Measurements from ENCODE around the gene PRND. TPM values are rescaled to one million over a fixed set of nuclear protein-coding genes. Genes with fewer than 3 reads are reported as not detected.

The PRND gene
- total and polyA plus RNA-seq, 2 of the 4 experiments (the other 2 are of a cell fraction), result not detected

DNA sequence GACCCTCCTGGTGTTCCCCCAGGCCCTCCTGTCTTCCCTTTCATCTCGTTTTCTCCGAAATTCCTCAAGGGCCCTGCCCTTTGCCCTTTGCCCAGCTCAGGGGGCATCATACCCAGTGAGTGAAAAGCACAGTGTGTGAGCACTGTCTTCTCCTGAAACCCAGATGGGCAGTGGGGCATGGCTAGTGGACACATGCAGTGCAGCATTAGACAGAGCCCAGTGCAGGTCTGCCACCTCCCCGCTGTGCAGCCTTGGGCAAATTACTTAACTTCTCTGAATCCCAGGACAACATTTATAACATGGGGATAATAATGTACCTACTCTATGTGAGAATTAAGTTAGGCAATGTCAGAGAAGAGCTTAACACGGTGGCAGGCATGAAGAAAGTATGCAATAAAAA, 1.3 kb downstream of the PRND start:
- Histone ChIP-seq H4K20me1 (ENCODE audit: insufficient read depth, low read length) (no peaks in the 10 kb centered on the region), H2BK15ac (ENCODE audit: low read depth, low read length) (no peak overlapping the region), H3K14ac (replicated peaks; ENCODE audit: low read depth, low read length) (no peak overlapping the region), H3K27ac (ENCODE audit: insufficient read depth, low read length) (no peak overlapping the region), H3K9ac (ENCODE audit: low read depth, low read length) (no peak overlapping the region), H4K5ac (ENCODE audit: low read depth, low read length) (no peak overlapping the region), H3K4me3 (ENCODE audit: insufficient read depth, low read depth, low read length) (no peak overlapping the region), H3K9me3 (ENCODE audit: control insufficient read depth, insufficient read depth, low read length) (no peaks in the 10 kb centered on the region), H2AK5ac (ENCODE audit: low read depth, low read length) (no peak overlapping the region), H3K4me2 (ENCODE audit: low read depth, low read length) (no peak overlapping the region), H3K36me3 (ENCODE audit: control insufficient read depth, insufficient read depth, low read length) (no peaks in the 10 kb centered on the region), H3K56ac (ENCODE audit: extremely low read depth, insufficient read depth, low read length) (no peak overlapping the region), H3K79me1 (ENCODE audit: low read depth in 1 of 2, low read length in 2 of 2) (no peaks in the 10 kb centered on the region), H3K4ac (ENCODE audit: low read depth, low read length) (no peak overlapping the region), H3K27me3 (ENCODE audit: control insufficient read depth, insufficient read depth, low read length) (peaks cover 17% of the 10 kb centered on the region; the same call in 1 of the 2 replicates), H4K8ac (ENCODE audit: low read depth in 2 of 2, low read length in 2 of 2) (no peak overlapping the region), H3K4me1 (ENCODE audit: control insufficient read depth, insufficient read depth, low read length) (peaks cover 2% of the 10 kb centered on the region; the same call in 1 of the 2 replicates), H2AFZ (replicated peaks; ENCODE audit: low read length, poor library complexity) (no peak overlapping the region), H2AK9ac (replicated peaks; ENCODE audit: low read depth, low read length, poor library complexity) (no peak overlapping the region), H3K9me1 (ENCODE audit: insufficient read depth, low read length) (no peaks in the 10 kb centered on the region), H2BK5ac (ENCODE audit: low read depth, low read length, poor library complexity, severe bottlenecking) (no peak overlapping the region), H3K18ac (ENCODE audit: low read depth, low read length) (no peak overlapping the region), H2BK20ac (ENCODE audit: low read depth, low read length) (no peak overlapping the region), H3K23ac (ENCODE audit: low read depth, low read length) (no peak overlapping the region), H4K91ac (ENCODE audit: insufficient read depth, low read depth, low read length) (no peak overlapping the region), H2BK120ac (ENCODE audit: low read depth, low read length) (no peak overlapping the region)
- TF ChIP-seq RAD21 (IDR thresholded peaks at IDR 0.05; ENCODE audit: low read length) (no peak), BHLHE40 (IDR thresholded peaks at IDR 0.05; ENCODE audit: low read depth, low read length) (no peak), RCOR1 (IDR thresholded peaks at IDR 0.05; ENCODE audit: insufficient replicate concordance, low read length) (no peak), RFX5 (IDR thresholded peaks at IDR 0.05; ENCODE audit: low read depth, low read length) (no peak), POLR2A (IDR thresholded peaks at IDR 0.05; ENCODE audit: low read depth, low read length) (no peak), MAZ (IDR thresholded peaks at IDR 0.05; ENCODE audit: borderline replicate concordance, low read depth, low read length) (no peak), NFE2L2 (IDR thresholded peaks at IDR 0.05; ENCODE audit: low read depth, low read length) (no peak), SMC3 (IDR thresholded peaks at IDR 0.05; ENCODE audit: low read depth, low read length) (no peak)
- TF ChIP-seq, protein P1, sequence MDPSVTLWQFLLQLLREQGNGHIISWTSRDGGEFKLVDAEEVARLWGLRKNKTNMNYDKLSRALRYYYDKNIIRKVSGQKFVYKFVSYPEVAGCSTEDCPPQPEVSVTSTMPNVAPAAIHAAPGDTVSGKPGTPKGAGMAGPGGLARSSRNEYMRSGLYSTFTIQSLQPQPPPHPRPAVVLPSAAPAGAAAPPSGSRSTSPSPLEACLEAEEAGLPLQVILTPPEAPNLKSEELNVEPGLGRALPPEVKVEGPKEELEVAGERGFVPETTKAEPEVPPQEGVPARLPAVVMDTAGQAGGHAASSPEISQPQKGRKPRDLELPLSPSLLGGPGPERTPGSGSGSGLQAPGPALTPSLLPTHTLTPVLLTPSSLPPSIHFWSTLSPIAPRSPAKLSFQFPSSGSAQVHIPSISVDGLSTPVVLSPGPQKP (IDR thresholded peaks at IDR 0.05; ENCODE audit: borderline replicate concordance, low read depth, low read length), result no peak
- TF ChIP-seq, protein P2, sequence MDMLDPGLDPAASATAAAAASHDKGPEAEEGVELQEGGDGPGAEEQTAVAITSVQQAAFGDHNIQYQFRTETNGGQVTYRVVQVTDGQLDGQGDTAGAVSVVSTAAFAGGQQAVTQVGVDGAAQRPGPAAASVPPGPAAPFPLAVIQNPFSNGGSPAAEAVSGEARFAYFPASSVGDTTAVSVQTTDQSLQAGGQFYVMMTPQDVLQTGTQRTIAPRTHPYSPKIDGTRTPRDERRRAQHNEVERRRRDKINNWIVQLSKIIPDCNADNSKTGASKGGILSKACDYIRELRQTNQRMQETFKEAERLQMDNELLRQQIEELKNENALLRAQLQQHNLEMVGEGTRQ (IDR thresholded peaks at IDR 0.05; ENCODE audit: low read depth, low read length), result no peak
- TF ChIP-seq, protein P3, sequence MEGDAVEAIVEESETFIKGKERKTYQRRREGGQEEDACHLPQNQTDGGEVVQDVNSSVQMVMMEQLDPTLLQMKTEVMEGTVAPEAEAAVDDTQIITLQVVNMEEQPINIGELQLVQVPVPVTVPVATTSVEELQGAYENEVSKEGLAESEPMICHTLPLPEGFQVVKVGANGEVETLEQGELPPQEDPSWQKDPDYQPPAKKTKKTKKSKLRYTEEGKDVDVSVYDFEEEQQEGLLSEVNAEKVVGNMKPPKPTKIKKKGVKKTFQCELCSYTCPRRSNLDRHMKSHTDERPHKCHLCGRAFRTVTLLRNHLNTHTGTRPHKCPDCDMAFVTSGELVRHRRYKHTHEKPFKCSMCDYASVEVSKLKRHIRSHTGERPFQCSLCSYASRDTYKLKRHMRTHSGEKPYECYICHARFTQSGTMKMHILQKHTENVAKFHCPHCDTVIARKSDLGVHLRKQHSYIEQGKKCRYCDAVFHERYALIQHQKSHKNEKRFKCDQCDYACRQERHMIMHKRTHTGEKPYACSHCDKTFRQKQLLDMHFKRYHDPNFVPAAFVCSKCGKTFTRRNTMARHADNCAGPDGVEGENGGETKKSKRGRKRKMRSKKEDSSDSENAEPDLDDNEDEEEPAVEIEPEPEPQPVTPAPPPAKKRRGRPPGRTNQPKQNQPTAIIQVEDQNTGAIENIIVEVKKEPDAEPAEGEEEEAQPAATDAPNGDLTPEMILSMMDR (conservative IDR thresholded peaks at IDR 0.05; ENCODE audit: low read depth, low read length), result no peak
- ChIA-PET POLR2A (ENCODE audit: unreplicated experiment) (no interaction called here), CTCF (no interaction called here)
- BruUV-seq (replicated peaks), result no TSS peak
- in situ Hi-C loops (cut with MboI; ENCODE audit: low sequenced_read_pairs), result no loop called here
- no peak for DNase-seq
- no CpG with 5 or more reads among the region's 4 CpGs for WGBS, 2 experiments (ENCODE audit: extremely low coverage in 2 of 2, insufficient read length in 1 of 2)
- no peak for ATAC-seq (ENCODE audit: low read depth)
- dilution Hi-C loops (cut with HindIII; ENCODE audit: low sequenced_read_pairs, unreplicated experiment), result no loop called here
- intact Hi-C loops (cut with micrococcal nuclease), result no loop called here

Measured in IMR-90 (cell line).